Measurements from ENCODE around the gene ZNF783.

The ZNF783 gene

GRCh38 chr7:149291036-149291780 is 29.2 kb downstream of the ZNF783 start:
- Histone ChIP-seq H4K20me1 (ENCODE audit: insufficient read depth, low read length) (no peaks in the 10 kb centered on the region), H3K9me3 (replicated peaks; ENCODE audit: insufficient read depth, low read length) (no peaks in the 10 kb centered on the region), H3K27ac (ENCODE audit: low read length) (no peak overlapping the region), H3K4me1 (ENCODE audit: low read length) (0 out of 2 replicates have a peak, but pooled peaks cover 6% of the 10 kb centered on the region), H3K9ac (ENCODE audit: low read length) (no peak overlapping the region), H3K36me3 (replicated peaks; ENCODE audit: insufficient read depth, low read length) (no peaks in the 10 kb centered on the region), H3K4me2 (ENCODE audit: low read depth, low read length) (no peak overlapping the region), H3K9me2 (replicated peaks; ENCODE audit: insufficient read depth, low read length) (no peaks in the 10 kb centered on the region), H2AFZ (ENCODE audit: low read length) (no peak overlapping the region), H3K79me2 (ENCODE audit: low read length) (no peaks in the 10 kb centered on the region), H3K27me3 (replicated peaks; ENCODE audit: insufficient read depth, low read length) (no peaks in the 10 kb centered on the region), H3K4me3 (ENCODE audit: low read length) (no peak overlapping the region), H3F3A (ENCODE audit: insufficient read depth, low read length) (no peaks in the 10 kb centered on the region)
- DNase-seq, result no peak
- TF ChIP-seq, protein P1, sequence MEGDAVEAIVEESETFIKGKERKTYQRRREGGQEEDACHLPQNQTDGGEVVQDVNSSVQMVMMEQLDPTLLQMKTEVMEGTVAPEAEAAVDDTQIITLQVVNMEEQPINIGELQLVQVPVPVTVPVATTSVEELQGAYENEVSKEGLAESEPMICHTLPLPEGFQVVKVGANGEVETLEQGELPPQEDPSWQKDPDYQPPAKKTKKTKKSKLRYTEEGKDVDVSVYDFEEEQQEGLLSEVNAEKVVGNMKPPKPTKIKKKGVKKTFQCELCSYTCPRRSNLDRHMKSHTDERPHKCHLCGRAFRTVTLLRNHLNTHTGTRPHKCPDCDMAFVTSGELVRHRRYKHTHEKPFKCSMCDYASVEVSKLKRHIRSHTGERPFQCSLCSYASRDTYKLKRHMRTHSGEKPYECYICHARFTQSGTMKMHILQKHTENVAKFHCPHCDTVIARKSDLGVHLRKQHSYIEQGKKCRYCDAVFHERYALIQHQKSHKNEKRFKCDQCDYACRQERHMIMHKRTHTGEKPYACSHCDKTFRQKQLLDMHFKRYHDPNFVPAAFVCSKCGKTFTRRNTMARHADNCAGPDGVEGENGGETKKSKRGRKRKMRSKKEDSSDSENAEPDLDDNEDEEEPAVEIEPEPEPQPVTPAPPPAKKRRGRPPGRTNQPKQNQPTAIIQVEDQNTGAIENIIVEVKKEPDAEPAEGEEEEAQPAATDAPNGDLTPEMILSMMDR (IDR thresholded peaks at IDR 0.05; ENCODE audit: low read length), result no peak
- TF ChIP-seq EZH2phosphoT487 (IDR thresholded peaks at IDR 0.05; ENCODE audit: low read length) (no peak), EZH2 (optimal IDR thresholded peaks at IDR 0.05; ENCODE audit: low read depth, low read length) (no peak)

GRCh38 chr7:149291781-149292461 is 29.9 kb downstream of the ZNF783 start:
- Histone ChIP-seq H3K27me3 (replicated peaks; ENCODE audit: insufficient read depth, low read length) (no peaks in the 10 kb centered on the region), H3K9ac (ENCODE audit: low read length) (no peak overlapping the region), H3K79me2 (ENCODE audit: low read length) (no peaks in the 10 kb centered on the region), H3K27ac (ENCODE audit: low read length) (no peak overlapping the region), H4K20me1 (ENCODE audit: insufficient read depth, low read length) (no peaks in the 10 kb centered on the region), H3K9me2 (replicated peaks; ENCODE audit: insufficient read depth, low read length) (no peaks in the 10 kb centered on the region), H2AFZ (ENCODE audit: low read length) (no peak overlapping the region; the same call in 1 of the 2 replicates), H3F3A (ENCODE audit: insufficient read depth, low read length) (no peaks in the 10 kb centered on the region), H3K36me3 (replicated peaks; ENCODE audit: insufficient read depth, low read length) (no peaks in the 10 kb centered on the region), H3K4me1 (ENCODE audit: low read length) (0 out of 2 replicates have a peak, but pooled peaks cover 6% of the 10 kb centered on the region), H3K4me2 (ENCODE audit: low read depth, low read length) (peak overlapping the region; percentile 8; the same call in 1 of the 2 replicates), H3K9me3 (replicated peaks; ENCODE audit: insufficient read depth, low read length) (no peaks in the 10 kb centered on the region), H3K4me3 (ENCODE audit: low read length) (no peak overlapping the region)
- TF ChIP-seq, protein P1 (IDR thresholded peaks at IDR 0.05; ENCODE audit: low read length), result no peak
- TF ChIP-seq EZH2 (optimal IDR thresholded peaks at IDR 0.05; ENCODE audit: low read depth, low read length) (no peak), EZH2phosphoT487 (IDR thresholded peaks at IDR 0.05; ENCODE audit: low read length) (no peak)
- no peak for DNase-seq

- Histone ChIP-seq H3K9me2 (replicated peaks; ENCODE audit: insufficient read depth, low read length) (no peaks in the 10 kb centered on the region), H3K27ac (ENCODE audit: low read length) (no peak overlapping the region), H3K27me3 (replicated peaks; ENCODE audit: insufficient read depth, low read length) (no peaks in the 10 kb centered on the region), H3K79me2 (ENCODE audit: low read length) (no peaks in the 10 kb centered on the region), H3K4me1 (ENCODE audit: low read length) (0 out of 2 replicates have a peak, but pooled peaks cover 6% of the 10 kb centered on the region), H3K4me3 (ENCODE audit: low read length) (no peak overlapping the region), H3K4me2 (ENCODE audit: low read depth, low read length) (peak overlapping the region; percentile 8; the same call in 1 of the 2 replicates), H3F3A (ENCODE audit: insufficient read depth, low read length) (no peaks in the 10 kb centered on the region), H4K20me1 (ENCODE audit: insufficient read depth, low read length) (no peaks in the 10 kb centered on the region), H3K9me3 (replicated peaks; ENCODE audit: insufficient read depth, low read length) (no peaks in the 10 kb centered on the region), H2AFZ (ENCODE audit: low read length) (peak overlapping the region; percentile 6; the same call in 1 of the 2 replicates), H3K36me3 (replicated peaks; ENCODE audit: insufficient read depth, low read length) (no peaks in the 10 kb centered on the region), H3K9ac (ENCODE audit: low read length) (no peak overlapping the region)
- TF ChIP-seq EZH2phosphoT487 (IDR thresholded peaks at IDR 0.05; ENCODE audit: low read length), result no peak
- no peak for TF ChIP-seq EZH2 (optimal IDR thresholded peaks at IDR 0.05; ENCODE audit: low read depth, low read length)
- TF ChIP-seq, protein P1 (IDR thresholded peaks at IDR 0.05; ENCODE audit: low read length), result peak; percentile 17; the same call in 1 of the 2 replicates
- peak; percentile 46 for DNase-seq
These were observed 30.4 kb downstream of the ZNF783 start for GRCh38 chr7:149292462-149292823.
